Activated effector memory CD4-positive, alpha-beta T cell treated with anti-CD3 and anti-CD28 coated beads, Interleukin-2, amount 50 U/mL, for 16 hours (primary cell): ENCODE results near the gene PIGU.
"Not testable (repeated sequence)": the region's sequence is repeated elsewhere in the genome, so short reads cannot be mapped to it uniquely, and the experiment has no call there.

Experiments
- DNase-seq: peaks from one replicate; pipeline ENCODE4 v3.0.0-alpha.2; 2020

PIGU gene

DNA sequence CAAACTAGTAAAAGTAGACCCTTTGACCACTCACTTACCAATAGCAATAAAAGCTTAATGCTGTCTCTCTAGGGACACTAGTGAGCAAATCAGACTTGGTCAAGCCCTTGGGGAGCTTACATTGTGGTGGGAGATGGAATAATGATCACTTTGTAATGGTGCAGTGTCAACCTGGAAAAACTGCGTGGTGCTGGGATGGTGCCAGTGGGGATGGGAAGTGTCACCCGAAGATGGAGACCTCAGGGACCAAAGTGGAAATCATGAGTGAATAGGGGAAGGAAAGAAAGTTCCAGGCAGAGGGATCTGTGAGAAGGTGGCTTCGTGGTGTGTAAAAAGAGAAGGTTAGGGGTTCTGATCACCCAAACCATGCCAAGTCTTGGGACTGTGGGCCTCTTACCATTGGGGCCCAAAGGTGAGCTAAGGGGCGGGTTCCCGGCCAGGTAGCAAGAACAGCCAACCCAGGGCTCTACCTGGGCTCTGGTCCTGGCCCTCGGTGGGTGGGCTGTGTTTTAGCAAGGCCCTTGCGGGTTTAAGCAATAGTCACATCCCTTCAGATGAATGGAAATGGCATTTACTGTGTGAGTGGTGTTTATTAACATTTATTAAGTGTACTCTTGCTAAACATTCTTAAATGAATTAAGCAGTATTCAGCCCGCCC is 145.2 kb downstream of the PIGU start:
- peak; percentile 31 for DNase-seq

DNA sequence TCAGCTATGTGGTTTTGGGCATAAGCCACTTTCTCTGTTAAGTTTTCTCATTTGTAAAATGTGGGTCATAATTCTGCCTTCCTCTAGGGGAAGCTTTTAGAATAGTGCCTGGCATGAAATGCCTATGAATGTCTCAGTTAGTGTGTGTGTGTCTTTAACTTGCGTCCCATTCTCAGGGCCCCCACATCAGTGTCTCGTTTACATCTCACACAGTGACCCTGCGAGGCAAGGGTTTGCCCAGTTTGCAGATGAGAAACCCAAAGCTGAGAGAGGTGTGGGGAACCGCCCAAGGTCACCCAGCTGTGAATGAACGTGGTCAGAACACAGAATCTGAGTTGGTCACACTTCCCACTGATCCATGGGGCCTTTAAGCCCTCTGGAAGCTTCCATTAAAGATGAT is 146.6 kb downstream of the PIGU start:
- DNase-seq: peak; percentile 50

DNA sequence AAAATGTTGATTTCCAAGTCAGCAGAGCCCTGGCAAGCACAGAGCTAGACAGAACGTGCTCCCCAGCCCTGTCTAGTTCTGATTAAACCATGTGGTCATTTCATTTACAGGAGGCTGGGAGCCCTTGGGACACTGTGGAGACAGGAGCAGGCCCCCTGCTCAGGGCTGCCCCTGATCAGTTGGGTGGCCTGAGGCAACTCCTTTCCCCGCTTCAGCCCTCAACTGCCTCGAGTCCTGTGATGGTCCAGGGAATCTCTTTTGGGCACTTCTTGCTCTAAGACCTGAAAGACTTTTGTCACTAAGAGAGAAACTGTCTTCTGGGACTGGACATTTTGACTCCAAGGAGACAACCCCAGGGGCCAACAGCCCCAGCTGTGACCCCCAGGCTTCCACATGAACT is 147.2 kb downstream of the PIGU start:
- DNase-seq: peak; percentile 17

DNA sequence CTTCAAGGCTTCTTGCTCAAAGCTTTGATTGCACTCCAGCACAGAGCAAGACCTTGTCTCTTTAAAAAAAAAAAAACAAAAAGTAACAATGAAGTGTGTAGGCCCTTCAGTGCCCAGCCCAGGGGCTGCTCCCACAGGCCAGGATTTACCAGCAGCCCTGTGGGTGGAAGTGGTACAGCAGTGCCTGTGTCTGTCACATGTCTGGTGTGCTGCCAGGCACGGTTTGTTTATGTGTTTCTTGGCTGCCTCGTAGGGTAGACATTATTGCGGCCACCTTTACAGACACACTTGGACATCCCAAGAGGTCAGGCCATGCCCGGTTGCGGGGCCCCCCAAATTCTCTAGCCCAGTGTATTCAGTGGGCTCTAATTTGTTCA is 148.0 kb downstream of the PIGU start:
- DNase-seq: peak; percentile 57

DNA sequence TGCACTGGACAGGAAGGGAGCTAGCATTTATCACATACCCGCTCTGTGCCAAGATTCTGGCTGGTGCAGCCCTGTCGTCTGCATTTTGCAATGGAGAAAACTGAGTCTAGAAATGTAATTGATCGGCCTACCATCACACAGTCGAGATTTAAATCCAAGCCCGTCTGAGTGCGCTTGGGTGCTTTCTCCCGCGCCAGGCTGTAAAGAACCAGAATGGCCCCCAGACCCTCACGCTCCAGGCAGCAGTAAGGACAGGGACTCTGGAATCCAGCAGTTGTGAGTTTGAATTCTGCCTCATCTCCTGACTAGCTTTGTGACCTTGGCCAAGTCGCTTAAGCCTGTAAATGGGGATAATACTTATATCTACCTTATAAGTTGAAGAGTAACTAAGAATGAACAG is 149.9 kb downstream of the PIGU start:
- DNase-seq: peak; percentile 39

DNA sequence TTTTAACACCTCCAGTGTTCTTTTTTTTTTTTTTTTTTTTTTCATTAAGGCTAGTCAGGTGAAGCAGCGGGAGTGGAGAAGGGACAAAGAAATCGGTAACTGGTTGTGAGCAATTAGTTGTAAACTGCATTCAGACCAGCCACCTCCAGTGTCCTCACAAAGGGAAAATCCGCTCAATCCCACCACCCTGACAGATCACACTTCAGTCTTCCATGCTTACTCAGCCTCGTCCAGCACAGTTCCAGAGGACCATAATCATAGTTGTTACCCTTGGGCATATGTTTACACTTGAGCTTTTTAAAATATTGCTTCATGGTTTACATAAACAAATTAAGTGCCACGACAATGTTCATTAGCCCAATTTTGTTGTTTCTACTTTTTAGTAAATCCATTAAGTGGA is 150.4 kb downstream of the PIGU start:
- no peak for DNase-seq

DNA sequence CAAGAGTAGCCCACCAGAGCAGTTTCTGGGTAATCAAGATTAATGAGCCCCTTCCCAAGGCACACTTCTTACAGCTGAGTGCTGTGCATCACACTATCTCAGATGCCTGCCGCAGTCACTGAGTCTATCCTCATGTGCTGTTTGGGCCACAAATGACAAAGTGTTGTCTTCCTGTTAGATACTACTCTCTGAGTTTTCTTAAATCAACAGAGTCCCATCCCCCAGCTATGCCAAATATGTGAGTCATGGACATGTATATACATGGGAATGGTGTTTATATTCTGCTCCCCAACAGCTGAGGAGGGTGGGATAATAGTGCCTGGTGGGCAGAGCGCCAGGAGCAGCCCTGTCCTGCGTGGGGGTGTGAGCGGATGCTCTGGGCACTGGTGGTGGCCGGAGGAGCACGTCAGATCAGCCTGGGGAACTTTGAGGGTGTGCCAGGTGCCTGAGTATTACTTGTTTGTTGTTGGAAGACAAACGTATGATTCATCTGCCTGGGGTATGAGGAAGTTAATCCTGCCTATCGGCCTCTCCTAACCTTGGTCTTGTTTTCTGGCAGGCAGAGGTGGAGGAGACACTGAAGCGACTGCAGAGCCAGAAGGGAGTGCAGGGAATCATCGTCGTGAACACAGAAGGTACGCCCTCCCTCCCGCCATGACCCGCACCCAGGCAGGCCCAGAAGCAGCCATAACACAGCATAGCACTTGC is 151.0 kb downstream of the PIGU start:
- peak; percentile 41 for DNase-seq

DNA sequence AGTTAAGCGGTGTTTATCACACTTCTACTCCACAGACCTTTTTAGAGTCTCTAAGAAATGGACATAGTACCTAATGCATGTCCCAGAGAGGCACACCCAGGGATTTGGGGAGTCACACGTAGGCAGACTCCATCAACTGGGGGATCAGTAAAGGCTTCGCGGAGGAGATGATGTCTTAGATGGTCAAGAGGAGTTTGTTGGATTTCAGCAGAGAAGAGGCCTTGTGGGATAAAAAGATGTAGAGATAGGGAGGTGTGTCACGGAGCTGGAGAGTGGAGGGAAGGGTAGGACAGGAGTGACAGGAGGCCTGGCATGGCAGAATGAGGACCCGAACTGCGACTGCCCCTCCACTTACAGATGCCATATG is 151.6 kb downstream of the PIGU start:
- DNase-seq: no peak

DNA sequence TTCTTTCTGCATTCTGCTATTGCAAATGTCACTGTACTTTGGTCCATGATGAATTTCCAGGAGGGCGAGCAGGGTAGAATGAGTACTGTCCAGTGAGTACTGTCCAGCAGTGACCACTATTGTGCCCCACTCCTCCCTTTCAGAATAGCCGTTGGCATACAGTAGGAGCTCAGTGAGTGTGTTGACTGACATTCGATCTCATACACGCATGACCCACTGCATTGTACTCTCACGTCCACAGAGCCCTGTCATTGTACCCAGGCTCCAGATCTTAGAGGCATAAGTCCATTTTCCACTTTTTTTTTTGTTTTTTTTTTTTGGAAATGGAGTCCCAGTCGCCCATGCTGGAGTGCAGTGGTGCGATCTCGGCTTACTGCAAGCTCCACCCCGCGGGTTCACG is 152.5 kb downstream of the PIGU start:
- peak; percentile 39 for DNase-seq

DNA sequence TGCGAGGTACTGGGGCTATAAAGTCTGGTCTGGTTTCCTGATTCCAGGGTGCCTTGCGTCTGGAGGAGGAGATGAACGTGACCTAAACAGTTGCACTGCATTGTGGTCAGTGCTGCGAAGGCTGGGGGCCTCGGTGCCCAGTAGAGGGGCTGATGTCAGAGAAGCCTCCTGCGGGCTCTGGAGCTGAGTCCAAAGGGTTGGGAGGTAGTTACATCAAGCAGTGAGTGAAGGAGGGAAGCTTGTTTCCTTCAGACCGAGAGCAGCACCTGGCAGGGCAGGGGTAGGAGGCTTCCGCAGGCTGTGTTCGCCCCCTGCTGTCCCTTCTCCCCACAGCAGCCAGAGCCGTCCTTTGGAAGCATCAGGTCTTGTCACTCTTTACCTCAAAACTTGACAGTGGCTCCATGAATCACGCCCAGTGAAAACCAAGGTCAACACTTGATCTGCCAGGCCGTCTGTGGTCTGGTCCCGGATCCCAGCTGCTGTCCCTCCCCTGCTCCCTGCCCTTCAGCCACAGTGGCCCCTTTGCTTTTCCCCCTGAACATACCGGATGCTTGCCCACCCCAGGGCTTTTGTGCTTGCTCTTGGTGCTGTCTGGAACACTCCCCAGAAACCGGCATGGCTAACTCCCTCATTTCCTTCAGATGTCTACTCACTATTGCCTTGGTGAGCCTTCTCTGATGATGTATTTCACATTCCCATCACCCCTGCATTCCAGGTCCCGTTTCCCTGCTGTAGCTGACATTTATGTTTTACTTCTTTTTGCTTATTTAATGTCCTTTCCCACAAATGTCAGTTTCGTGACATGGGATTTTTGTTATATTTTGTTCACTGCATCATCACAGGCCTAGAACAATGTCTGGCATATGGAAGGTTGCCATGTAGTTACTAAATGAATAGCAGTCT is 153.7 kb downstream of the PIGU start:
- DNase-seq: peak; percentile 80

DNA sequence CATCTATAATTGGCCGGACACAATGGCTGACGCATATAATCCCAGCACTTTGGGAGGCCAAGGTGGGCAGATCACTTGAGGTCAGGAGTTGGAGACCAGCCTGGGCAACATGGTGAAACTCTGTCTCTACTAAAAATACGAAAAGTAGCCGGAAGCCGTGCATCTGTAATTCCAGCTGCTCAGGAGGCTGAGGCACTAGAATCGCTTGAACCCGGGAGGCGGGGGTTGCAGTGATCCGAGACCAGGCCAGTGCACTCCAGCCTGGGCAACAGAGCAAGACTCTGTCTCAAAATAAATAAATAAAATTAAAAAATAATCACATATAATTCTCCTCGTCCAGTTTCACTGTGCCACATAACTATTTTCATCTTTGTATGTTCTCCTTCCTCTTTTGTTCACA is 157.1 kb downstream of the PIGU start:
- DNase-seq: not testable (repeated sequence)

DNA sequence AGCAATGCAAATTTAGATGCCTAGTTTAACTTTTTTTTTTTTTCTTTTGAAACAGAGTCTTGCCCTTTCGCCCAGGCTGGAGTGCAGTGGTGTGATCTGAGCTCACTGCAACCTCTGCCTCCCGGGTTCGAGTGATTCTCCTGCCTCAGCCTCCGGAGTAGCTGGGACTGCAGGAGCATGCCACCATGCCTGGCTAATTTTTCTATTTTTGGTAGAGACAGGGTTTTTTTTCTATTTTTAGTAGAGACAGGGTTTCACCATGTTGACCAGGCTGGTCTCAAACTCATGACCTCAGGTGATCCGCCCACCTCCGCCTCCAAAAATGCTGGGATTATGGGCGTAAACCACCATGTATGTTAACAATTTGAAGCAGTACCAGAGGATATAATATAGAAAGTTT is 158.0 kb downstream of the PIGU start:
- DNase-seq: not testable (repeated sequence)

DNA sequence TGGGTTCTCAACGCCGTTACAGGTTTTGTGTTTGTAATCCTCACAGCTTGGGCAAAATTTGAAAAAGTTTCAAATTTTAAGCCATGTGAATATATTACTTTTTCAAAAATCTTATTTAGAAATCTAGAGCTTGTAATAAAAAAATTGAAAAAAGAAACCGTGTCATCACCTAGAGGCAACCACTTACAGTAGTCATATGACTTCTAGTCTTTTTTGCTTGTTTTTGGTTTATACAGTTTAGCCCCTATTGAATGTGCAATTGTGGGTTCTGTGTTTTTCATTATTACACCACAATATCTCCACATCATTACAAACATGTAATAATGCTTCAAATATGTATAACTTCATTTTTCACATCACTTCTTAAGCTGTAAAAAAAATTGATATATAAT is 159.8 kb downstream of the PIGU start:
- no peak for DNase-seq

DNA sequence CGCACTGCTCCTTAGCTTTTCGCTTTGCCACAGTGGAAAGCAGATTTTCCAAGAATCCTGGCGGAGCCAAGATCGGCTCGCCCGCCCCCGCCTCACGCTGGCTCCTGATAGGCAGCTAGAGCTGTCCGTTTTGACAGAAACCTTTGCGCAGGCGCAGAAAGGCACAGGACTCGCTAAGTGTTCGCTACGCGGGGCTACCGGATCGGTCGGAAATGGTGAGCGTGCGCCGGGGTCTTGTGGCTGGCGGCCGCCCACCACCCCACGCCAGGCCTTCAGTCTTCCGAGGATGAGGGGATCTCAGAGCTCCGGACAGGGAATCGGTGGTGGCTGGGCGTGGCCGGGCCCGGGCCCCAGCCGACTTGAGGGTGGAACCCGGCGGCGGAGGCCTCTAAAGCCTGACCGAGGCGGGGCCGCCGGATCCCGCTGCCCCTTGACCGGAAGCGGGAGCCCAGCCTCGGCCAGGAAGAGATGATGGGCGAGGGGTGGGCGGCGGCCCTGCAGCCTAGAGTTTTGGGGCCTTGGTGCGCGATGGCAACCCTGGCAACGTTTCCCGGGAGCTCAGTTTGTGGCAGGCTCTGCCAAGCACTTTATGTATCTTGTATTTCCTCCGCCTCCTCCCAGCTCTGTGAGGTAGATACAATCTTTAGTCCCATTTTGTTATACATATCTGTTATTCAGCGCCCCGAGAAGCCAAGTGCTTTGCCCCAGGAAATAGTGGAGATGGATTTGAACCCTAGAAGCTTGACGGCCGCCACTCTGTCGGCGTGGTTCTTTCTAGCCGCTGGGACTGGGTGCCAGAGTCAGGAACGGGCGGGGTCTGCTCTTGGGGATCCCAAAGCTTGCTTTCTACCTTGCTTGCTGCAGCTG is 160.4 kb downstream of the PIGU start, which contains the start of gene DYNLRB1:
TSS of gene DYNLRB1 (plus strand) at position 176 of the 867 bp plus-strand sequence. CDS start at position 213, 37 bp downstream.
- peak; percentile 98 for DNase-seq

DNA sequence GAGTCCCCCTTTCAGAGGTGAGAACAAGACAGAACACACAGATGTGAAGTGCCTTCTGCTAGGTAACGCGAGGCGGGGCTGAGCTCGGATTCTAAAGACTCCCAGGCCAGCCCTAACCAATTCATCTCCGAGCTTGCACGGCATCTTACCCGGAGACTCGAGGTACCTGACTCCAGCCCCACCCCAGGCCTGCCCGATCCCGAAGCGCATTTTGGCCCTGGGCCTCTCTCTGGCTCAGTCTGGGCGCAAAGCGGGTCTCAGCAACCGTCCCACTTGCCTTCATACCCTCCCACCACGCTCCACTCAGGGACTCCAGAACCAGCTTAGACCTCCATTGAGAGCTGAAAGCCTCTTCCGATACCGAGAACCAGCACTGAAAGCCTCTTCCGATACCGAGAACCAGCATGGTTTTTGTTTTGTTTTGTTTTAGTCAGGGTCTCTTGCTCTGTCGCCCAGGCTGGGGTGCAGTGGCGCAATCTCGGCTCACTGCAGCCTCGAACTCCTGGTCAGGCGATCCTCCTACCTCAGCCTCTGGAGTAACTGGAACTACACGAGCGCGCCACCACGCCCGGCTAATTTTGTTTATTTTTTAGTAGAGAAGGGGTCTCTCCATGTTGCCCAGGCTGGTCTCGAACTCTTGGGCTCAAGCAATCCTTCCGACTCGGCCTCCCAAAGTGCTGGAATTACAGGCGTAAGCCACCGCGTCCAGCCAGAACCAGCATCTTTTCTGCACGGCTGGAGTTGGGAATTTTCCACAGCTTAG is 161.2 kb downstream of the PIGU start:
- peak; percentile 92 for DNase-seq

DNA sequence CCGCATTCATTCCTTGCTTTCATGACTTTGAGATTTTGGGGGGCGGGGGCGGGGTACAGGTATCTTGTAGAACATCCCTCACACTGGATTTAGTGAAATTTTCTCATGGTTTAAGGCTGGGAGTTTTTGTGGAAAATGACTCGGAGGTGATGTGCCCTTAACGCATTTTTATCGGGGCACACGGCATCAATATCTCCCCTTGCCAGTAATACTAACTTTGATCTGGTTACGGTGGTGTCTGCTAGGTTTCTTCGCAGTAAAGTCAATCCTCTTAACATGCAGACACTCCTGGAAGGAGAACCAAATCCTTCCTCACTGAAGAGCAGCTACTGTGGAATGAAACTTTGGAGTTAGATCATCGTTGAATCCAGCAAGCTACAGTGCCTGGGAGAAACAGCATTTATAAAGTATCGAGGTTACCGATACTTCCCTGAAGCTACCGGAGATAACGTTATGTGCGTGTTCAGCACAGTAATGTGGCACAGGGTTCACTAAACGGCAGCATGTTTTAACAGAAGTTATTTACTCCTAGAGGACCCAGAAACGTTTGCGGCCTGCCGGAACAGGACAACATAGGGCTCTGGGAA is 161.9 kb downstream of the PIGU start:
- DNase-seq: no peak

DNA sequence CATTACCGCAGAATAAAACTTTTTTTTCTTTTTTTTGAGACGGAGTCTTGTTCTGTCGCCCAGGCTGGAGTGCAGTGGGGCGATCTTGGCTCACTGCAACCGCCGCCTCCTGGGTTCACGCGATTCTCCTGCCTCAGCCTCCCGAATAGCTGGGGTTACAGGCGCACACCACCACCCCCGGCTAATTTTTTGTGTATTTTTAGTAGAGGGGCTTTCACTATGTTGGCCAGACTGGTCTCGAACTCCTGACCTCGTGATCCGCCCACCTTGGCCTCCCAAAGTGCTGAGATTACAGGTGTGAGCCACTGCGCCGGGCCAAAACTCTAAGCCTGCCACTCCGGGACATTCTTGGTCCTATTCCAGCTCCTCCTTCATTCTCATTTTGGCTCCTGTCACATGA is 162.9 kb downstream of the PIGU start:
- not testable (repeated sequence) for DNase-seq

DNA sequence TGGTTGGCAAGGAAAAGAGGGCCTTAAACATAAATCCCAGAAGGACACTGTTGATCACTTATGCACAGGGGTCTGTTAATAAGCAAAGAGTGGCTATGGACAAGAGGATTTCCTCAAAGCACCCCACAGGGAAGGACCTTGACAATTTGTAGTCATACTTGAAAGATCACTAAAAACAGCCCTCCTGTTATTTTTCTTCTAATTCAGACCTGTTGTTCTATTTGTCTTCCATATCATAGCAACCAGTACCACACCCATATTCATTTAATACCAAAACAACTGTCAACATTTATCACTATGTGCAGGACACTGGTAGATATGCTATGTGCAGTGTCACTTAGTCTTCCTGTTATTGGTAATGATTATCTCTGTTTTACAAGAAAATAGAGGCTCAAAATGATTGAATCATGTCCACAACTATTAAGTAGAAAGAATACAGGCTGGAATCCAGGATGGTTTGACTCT is 163.9 kb downstream of the PIGU start:
- DNase-seq: no peak

DNA sequence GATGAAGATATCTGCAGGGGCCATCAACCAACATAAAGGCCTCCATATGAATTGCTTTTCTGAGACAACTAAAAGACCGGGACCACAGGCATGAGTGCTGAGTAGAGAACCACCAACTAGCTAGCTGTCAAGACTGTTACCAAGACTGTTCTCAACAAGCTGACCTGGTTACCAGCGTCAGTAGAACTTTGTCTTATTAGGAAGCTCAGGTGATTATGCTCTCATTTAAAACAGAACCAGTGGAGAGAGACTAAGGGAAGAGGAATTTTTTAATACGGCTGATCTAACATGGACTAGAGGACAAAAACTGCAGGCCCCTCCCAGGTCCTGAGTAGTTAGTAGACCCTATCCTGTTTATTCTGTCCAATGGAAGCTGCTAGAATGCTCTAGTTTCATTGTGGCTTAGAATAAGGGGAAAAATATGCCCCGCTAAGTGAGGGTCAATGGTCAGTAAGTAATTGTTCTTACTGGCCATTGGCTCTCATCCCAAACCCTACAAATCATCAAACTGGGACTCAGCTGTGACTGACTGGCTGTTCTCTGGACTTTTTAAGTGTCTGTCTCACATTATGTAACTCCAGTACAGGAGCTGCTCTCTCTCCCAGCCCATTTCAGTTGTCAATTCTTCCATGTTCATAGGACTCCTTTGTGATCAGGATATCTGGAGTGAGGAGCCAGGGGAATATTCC is 164.5 kb downstream of the PIGU start:
- no peak for DNase-seq

DNA sequence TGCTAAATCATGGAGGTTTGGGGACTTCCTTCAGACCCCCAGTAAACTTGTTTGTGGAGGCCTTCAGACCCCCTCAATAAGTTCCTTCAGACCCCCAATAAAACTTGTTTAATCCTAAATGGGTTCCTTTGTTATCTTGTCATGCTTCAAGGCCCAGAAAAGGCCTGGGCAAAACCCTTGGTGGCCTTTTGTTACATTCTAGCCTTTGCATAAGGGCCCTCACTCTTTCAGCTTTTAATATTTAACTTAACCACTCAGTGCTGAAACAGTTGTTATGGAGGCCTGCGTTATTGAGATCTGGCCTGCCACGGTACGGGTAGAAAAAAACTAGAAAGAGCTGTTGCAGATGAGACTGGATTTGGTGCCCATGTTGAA is 165.0 kb downstream of the PIGU start:
- no peak for DNase-seq

DNA sequence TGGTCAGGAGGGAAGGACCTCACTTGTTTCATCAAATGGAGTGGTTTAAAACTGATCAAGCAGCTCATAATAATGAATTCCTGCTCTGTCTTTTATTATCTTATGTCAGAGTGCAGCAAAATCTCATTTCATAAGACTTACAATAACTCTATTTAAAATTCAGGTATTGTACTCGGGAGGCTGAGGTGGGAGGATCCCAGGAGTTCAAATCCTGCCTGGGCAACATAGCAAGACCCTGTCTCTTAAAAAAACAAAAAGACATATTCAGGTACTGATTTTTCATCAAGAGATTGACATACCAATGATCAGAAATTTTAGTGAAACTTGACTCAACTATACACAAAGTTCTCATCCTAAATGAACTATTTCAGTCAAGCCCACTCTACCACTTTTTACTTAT is 166.3 kb downstream of the PIGU start:
- no peak for DNase-seq
